Fibroblast of lung (primary cell): Measurements from ENCODE around the gene TKT.

Experiments
- EZH2 ChIP-seq: IDR thresholded peaks from 2 replicates; pipeline ENCODE4 v1.5.1; 2012; ENCODE audit warnings: low read length, control low read depth, mild to moderate bottlenecking; ENCODE audit errors: missing control alignments
- TF ChIP-seq, protein P1 (sequence below), 2 donors: IDR thresholded peaks in 1 of 2; conservative IDR thresholded peaks in 1 of 2; 1 replicate in 1 of 2; 2 replicates in 1 of 2; pipeline ENCODE4 v1.5.1; 2011 to 2012; ENCODE audit warnings: low read length in 2 of 2, control low read depth in 1 of 2, inconsistent platforms in 1 of 2, low read depth in 1 of 2, mild to moderate bottlenecking in 1 of 2

DNA sequence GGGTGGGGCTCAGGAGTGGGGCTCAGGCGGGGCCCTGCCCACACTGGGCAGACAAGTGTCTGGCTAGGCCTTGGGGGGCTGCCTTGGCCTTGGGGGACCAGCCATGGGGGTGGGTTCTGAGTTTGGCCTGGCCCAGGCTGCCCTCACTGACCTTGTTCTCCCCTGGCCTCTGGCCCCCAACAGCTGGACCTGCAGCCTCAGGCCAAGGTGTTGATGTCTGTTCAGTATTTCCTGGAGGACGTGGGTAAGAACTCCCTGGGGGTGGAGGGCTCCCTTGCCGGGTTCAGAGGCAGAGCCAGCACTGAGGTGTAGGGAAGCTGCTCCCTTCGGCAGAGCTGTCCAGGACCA, 74.8 kb downstream of the TKT start:
- TF ChIP-seq, protein P1, sequence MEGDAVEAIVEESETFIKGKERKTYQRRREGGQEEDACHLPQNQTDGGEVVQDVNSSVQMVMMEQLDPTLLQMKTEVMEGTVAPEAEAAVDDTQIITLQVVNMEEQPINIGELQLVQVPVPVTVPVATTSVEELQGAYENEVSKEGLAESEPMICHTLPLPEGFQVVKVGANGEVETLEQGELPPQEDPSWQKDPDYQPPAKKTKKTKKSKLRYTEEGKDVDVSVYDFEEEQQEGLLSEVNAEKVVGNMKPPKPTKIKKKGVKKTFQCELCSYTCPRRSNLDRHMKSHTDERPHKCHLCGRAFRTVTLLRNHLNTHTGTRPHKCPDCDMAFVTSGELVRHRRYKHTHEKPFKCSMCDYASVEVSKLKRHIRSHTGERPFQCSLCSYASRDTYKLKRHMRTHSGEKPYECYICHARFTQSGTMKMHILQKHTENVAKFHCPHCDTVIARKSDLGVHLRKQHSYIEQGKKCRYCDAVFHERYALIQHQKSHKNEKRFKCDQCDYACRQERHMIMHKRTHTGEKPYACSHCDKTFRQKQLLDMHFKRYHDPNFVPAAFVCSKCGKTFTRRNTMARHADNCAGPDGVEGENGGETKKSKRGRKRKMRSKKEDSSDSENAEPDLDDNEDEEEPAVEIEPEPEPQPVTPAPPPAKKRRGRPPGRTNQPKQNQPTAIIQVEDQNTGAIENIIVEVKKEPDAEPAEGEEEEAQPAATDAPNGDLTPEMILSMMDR (conservative IDR thresholded peaks at IDR 0.05 in 1 of 2, IDR thresholded peaks at IDR 0.05 in 1 of 2; ENCODE audit: low read depth in 1 of 2, low read length in 2 of 2) = no peak
- TF ChIP-seq EZH2 = no peak
